Skeletal muscle satellite cell (primary cell): ENCODE measurements around the gene UIMC1.

Source experiments
- H3K27me3 ChIP-seq: 2 replicates; pipeline ENCODE4 v1.7.0; 2013; ENCODE audit warnings: low read length; ENCODE audit not compliant: control insufficient read depth, insufficient read depth
- H3K36me3 ChIP-seq: 2 replicates; pipeline ENCODE4 v1.7.0; 2013; ENCODE audit warnings: mild to moderate bottlenecking, control low read depth, low read length; ENCODE audit not compliant: insufficient read depth
- H3K4me1 ChIP-seq: 2 replicates; pipeline ENCODE4 v1.7.0; 2013; ENCODE audit warnings: low read length; ENCODE audit not compliant: control insufficient read depth, insufficient read depth
- H3K4me2 ChIP-seq: 2 replicates; pipeline ENCODE4 v1.7.0; 2013; ENCODE audit warnings: mild to moderate bottlenecking, low read length
- H3K4me3 ChIP-seq: 2 replicates; pipeline ENCODE4 v1.7.0; 2013; ENCODE audit warnings: low read length
- H3K9ac ChIP-seq: 2 replicates; pipeline ENCODE4 v1.7.0; 2013; ENCODE audit warnings: mild to moderate bottlenecking, low read depth, low read length, moderate library complexity
- H3K9me3 ChIP-seq: replicated peaks from 2 replicates; pipeline ENCODE4 v1.7.0; 2013; ENCODE audit warnings: mild to moderate bottlenecking, control low read depth, low read length

The UIMC1 gene

DNA sequence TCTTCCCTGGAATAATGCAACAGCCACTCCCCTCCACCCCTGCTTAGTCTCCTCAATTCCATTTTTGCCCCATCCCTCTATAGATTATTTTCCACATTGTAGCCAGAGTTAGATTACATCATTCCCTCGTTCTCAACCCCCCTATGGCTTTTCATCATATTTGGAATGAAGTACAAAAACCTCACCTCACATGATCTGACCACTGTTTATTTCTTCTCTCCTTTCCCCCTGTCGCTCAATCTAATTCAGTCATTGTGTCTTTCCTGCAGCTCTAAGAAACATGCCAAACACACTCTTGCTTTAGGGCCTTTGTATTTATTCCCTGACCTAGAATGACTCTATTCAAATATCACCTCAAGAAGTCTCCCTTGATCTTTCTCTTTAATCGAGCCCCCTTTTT is 84.9 kb downstream of the UIMC1 start:
- no peak overlapping the region for H3K9ac ChIP-seq
- peaks cover 12% of the 10 kb centered on the region for H3K36me3 ChIP-seq
- no peaks in the 10 kb centered on the region for H3K4me1 ChIP-seq
- no peak overlapping the region for H3K4me3 ChIP-seq
- no peaks in the 10 kb centered on the region for H3K27me3 ChIP-seq
- no peaks in the 10 kb centered on the region for H3K9me3 ChIP-seq
- no peak overlapping the region for H3K4me2 ChIP-seq

GRCh38 chr5:176918613-176919012 is 88.0 kb downstream of the UIMC1 start:
- Histone ChIP-seq H3K27me3 (no peaks in the 10 kb centered on the region), H3K4me1 (no peaks in the 10 kb centered on the region)

DNA sequence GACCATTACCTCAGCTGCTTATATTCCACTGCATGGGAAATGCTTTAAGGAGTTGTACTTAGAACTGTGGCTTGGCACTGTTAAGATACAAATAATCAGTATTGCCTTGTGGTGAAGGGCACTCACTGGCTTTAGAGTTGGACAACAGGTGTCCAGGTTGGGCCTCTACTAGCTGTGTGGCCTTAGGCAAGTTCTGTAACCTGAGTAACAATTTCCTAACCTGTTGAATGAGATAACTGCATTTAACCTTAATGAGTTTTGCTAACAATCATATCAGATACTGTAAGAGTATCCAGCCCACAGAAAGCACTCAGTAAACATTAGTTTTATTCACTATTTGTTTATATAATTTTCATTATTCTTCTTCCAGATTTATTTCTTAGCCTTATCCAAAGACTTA is 90.2 kb downstream of the UIMC1 start:
- peaks cover 18% of the 10 kb centered on the region for H3K36me3 ChIP-seq
- no peaks in the 10 kb centered on the region for H3K4me1 ChIP-seq
- no peaks in the 10 kb centered on the region for H3K9me3 ChIP-seq
- no peaks in the 10 kb centered on the region for H3K27me3 ChIP-seq
- no peak overlapping the region for H3K9ac ChIP-seq
- no peak overlapping the region for H3K4me2 ChIP-seq
- H3K4me3 ChIP-seq = no peak overlapping the region

More at GRCh38 chr5:176918613-176919012, 88.0 kb downstream of the UIMC1 start:
- Histone ChIP-seq H3K4me3 (no peak overlapping the region), H3K36me3 (peaks cover 18% of the 10 kb centered on the region), H3K9ac (no peak overlapping the region), H3K9me3 (no peaks in the 10 kb centered on the region), H3K4me2 (no peak overlapping the region)

DNA sequence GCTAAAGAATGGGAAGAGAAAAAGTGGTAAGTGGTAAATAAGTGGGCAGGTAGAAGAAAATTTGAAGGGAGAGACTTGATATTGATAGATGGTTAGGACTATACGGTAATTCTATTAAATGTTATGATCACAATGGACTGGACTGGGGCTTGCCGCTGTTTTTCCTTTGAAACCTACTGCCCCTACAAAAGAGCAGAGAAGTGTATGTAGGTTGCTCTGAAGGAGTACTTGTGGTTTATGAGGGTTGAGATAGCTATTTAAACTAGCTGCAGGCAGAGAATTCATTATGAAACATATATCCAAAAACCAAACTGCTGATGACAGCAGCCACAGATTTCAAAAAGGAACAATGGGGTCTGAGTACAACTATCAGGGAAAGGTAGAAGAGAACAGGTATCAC is 90.7 kb downstream of the UIMC1 start:
- peaks cover 18% of the 10 kb centered on the region for H3K36me3 ChIP-seq

GRCh38 chr5:176912115-176912514 is 94.5 kb downstream of the UIMC1 start:
- Histone ChIP-seq H3K36me3 (peaks cover 19% of the 10 kb centered on the region), H3K4me1 (no peaks in the 10 kb centered on the region), H3K4me2 (no peak overlapping the region), H3K4me3 (no peak overlapping the region), H3K27me3 (no peaks in the 10 kb centered on the region), H3K9me3 (no peaks in the 10 kb centered on the region), H3K9ac (no peak overlapping the region)

More for the DNA sequence above, 90.7 kb downstream of the UIMC1 start:
- H3K4me1 ChIP-seq = no peaks in the 10 kb centered on the region
- H3K9ac ChIP-seq = no peak overlapping the region
- H3K9me3 ChIP-seq = no peaks in the 10 kb centered on the region
- no peak overlapping the region for H3K4me2 ChIP-seq
- H3K4me3 ChIP-seq = no peak overlapping the region
- H3K27me3 ChIP-seq = no peaks in the 10 kb centered on the region

DNA sequence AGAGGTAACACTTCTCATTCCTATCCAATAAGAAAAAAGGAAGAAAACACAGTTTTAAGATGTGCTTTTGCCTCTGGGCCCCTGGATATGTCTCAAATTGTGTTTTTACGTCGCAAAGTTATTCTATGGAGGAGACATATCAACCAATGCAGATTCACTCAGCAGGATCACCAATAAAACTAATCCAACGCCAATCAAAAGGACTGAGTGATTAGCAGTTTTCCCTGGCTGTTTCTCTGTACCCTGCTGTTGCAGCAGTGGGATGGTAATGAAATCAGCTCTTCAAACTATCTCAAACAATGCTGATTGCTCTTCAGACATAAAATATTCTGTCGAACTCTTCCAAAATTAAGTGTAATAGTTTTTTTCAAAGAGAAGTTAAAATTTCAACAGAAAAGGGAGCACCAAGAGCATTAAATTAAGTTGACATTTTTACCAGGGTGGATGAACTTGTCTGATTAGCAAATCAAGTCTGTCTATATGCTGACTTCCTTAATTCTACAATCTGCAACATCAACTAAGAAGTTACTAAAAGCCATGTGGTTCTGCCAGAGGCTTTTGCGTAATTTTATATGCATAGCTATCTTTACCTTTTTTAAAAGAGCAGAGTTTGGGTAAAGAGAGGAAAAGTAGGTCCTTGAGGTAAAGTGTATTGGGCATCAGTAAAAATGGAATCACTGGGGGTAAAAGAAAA is 97.8 kb downstream of the UIMC1 start:
- H3K36me3 ChIP-seq = peaks cover 46% of the 10 kb centered on the region
- H3K4me1 ChIP-seq = no peaks in the 10 kb centered on the region
- no peak overlapping the region for H3K4me3 ChIP-seq

GRCh38 chr5:176906796-176907195 is 99.8 kb downstream of the UIMC1 start:
- peaks cover 66% of the 10 kb centered on the region for H3K36me3 ChIP-seq
- no peak overlapping the region for H3K4me3 ChIP-seq
- no peak overlapping the region for H3K4me2 ChIP-seq
- H3K27me3 ChIP-seq = no peaks in the 10 kb centered on the region
- H3K4me1 ChIP-seq = no peaks in the 10 kb centered on the region
- H3K9ac ChIP-seq = no peak overlapping the region
- no peaks in the 10 kb centered on the region for H3K9me3 ChIP-seq

More for the DNA sequence above, 97.8 kb downstream of the UIMC1 start:
- no peak overlapping the region for H3K9ac ChIP-seq
- H3K27me3 ChIP-seq = no peaks in the 10 kb centered on the region
- H3K9me3 ChIP-seq = no peaks in the 10 kb centered on the region
- no peak overlapping the region for H3K4me2 ChIP-seq

- no peaks in the 10 kb centered on the region for H3K9me3 ChIP-seq
- H3K36me3 ChIP-seq = peaks cover 68% of the 10 kb centered on the region
- no peaks in the 10 kb centered on the region for H3K4me1 ChIP-seq
- no peaks in the 10 kb centered on the region for H3K27me3 ChIP-seq
- no peak overlapping the region for H3K9ac ChIP-seq
- H3K4me3 ChIP-seq = no peak overlapping the region
- no peak overlapping the region for H3K4me2 ChIP-seq
These were observed 100.5 kb downstream of the UIMC1 start for GRCh38 chr5:176906126-176906525.

- Histone ChIP-seq H3K27me3 (no peaks in the 10 kb centered on the region), H3K9me3 (no peaks in the 10 kb centered on the region), H3K36me3 (peaks cover 64% of the 10 kb centered on the region), H3K4me3 (no peak overlapping the region), H3K4me1 (no peaks in the 10 kb centered on the region), H3K9ac (no peak overlapping the region), H3K4me2 (no peak overlapping the region)
These were observed 102.3 kb downstream of the UIMC1 start for GRCh38 chr5:176904276-176904675.

GRCh38 chr5:176902911-176903664 is 103.5 kb downstream of the UIMC1 start:
- peaks cover 61% of the 10 kb centered on the region for H3K36me3 ChIP-seq
- no peaks in the 10 kb centered on the region for H3K9me3 ChIP-seq
- H3K4me1 ChIP-seq = no peaks in the 10 kb centered on the region
- H3K27me3 ChIP-seq = no peaks in the 10 kb centered on the region
- no peak overlapping the region for H3K4me3 ChIP-seq
- no peak overlapping the region for H3K9ac ChIP-seq
- H3K4me2 ChIP-seq = no peak overlapping the region

DNA sequence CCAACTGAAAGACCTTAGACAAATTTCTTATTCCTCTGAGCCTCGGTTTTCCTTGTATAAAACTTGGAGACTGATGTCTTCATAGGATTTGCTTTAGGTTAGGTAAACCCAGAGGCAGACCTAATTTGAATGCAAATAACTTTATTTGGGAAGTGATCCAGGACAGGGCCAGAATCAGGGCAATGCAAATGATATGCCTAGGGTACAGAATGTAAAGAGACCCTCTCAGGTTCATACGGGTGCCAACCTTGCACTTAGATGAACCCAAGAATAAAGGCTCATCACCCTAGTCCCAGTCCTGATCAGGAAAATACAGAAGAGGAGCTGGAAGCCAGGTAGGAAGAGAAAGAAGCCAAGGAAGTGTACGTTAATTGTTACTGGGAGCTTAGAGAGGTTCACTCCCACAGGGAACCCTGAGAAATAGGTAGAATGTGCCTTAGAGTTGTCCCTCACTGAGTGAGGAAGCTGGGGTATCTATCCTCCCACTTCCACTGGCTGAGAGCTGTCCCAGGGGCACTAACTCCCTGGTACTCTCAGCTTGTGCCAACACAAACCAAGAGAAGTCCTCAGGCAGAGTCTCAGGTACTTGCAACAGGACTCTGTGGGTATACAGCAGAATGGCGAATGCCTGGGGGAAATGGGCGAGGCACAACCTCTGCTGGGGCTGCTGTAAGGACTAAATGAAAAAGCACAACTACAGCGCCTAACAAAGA is 104.3 kb downstream of the UIMC1 start:
- Histone ChIP-seq H3K4me1 (no peaks in the 10 kb centered on the region), H3K36me3 (peaks cover 56% of the 10 kb centered on the region)

More for the DNA sequence above, 104.3 kb downstream of the UIMC1 start:
- no peaks in the 10 kb centered on the region for H3K9me3 ChIP-seq
- no peak overlapping the region for H3K4me2 ChIP-seq
- no peak overlapping the region for H3K9ac ChIP-seq
- no peaks in the 10 kb centered on the region for H3K27me3 ChIP-seq
- H3K4me3 ChIP-seq = no peak overlapping the region
